ENCODE measurements around the gene HIPK2.

- TF ChIP-seq CTCF (conservative IDR thresholded peaks at IDR 0.05; ENCODE audit: low read depth, low read length) (no peak), EZH2 (IDR thresholded peaks at IDR 0.05; ENCODE audit: borderline replicate concordance, low read depth, low read length, poor library complexity, severe bottlenecking) (no peak)
These were observed 207.7 kb downstream of the HIPK2 start for GRCh38 chr7:139570119-139570518.
